ENCODE measurements around the gene ZNF496.
"Not testable (repeated sequence)": the region's sequence is repeated elsewhere in the genome, so short reads cannot be mapped to it uniquely, and the experiment has no call there.

ZNF496 gene

GRCh38 chr1:247368490-247369145 is 37.0 kb upstream of the ZNF496 start:
- no CpG with 5 or more reads among the region's 7 CpGs for WGBS (ENCODE audit: insufficient coverage, insufficient read length)
- H3K9me3 ChIP-seq (ENCODE audit: control insufficient read depth, insufficient read depth, low read length): peaks cover 1% of the 10 kb centered on the region
- no peaks in the 10 kb centered on the region for H3K36me3 ChIP-seq (ENCODE audit: control insufficient read depth, insufficient read depth, low read length)
- no peaks in the 10 kb centered on the region for H3K27me3 ChIP-seq (ENCODE audit: control insufficient read depth, insufficient read depth, low read length)
- H3K27ac ChIP-seq (ENCODE audit: low read length): no peak overlapping the region
- no peaks in the 10 kb centered on the region for H3K4me1 ChIP-seq (ENCODE audit: control insufficient read depth, insufficient read depth, low read length)
- H3K4me3 ChIP-seq (ENCODE audit: low read length): no peak overlapping the region
- no peak for DNase-seq (ENCODE audit: low read depth, low spot score)

GRCh38 chr1:247367786-247368422 is 36.2 kb upstream of the ZNF496 start:
- Histone ChIP-seq H3K27ac (ENCODE audit: low read length) (no peak overlapping the region), H3K4me3 (ENCODE audit: low read length) (no peak overlapping the region), H3K36me3 (ENCODE audit: control insufficient read depth, insufficient read depth, low read length) (no peaks in the 10 kb centered on the region), H3K9me3 (ENCODE audit: control insufficient read depth, insufficient read depth, low read length) (peaks cover 1% of the 10 kb centered on the region), H3K27me3 (ENCODE audit: control insufficient read depth, insufficient read depth, low read length) (no peaks in the 10 kb centered on the region), H3K4me1 (ENCODE audit: control insufficient read depth, insufficient read depth, low read length) (no peaks in the 10 kb centered on the region)
- no peak for DNase-seq (ENCODE audit: low read depth, low spot score)
- WGBS (ENCODE audit: insufficient coverage, insufficient read length): no CpG with 5 or more reads among the region's 6 CpGs

GRCh38 chr1:247366926-247367645 is 35.4 kb upstream of the ZNF496 start:
- no CpG with 5 or more reads among the region's 4 CpGs for WGBS (ENCODE audit: insufficient coverage, insufficient read length)
- Histone ChIP-seq H3K4me3 (ENCODE audit: low read length) (no peak overlapping the region), H3K4me1 (ENCODE audit: control insufficient read depth, insufficient read depth, low read length) (no peaks in the 10 kb centered on the region), H3K9me3 (ENCODE audit: control insufficient read depth, insufficient read depth, low read length) (peaks cover 1% of the 10 kb centered on the region), H3K27me3 (ENCODE audit: control insufficient read depth, insufficient read depth, low read length) (no peaks in the 10 kb centered on the region), H3K36me3 (ENCODE audit: control insufficient read depth, insufficient read depth, low read length) (no peaks in the 10 kb centered on the region), H3K27ac (ENCODE audit: low read length) (no peak overlapping the region)
- no peak for DNase-seq (ENCODE audit: low read depth, low spot score)

GRCh38 chr1:247366345-247366744 is 34.7 kb upstream of the ZNF496 start:
- not testable (repeated sequence) for H3K27me3 ChIP-seq (ENCODE audit: control insufficient read depth, insufficient read depth, low read length); H3K27ac ChIP-seq (ENCODE audit: low read length); H3K9me3 ChIP-seq (ENCODE audit: control insufficient read depth, insufficient read depth, low read length); H3K4me3 ChIP-seq (ENCODE audit: low read length); H3K4me1 ChIP-seq (ENCODE audit: control insufficient read depth, insufficient read depth, low read length); H3K36me3 ChIP-seq (ENCODE audit: control insufficient read depth, insufficient read depth, low read length); DNase-seq (ENCODE audit: low read depth, low spot score)
- WGBS (ENCODE audit: insufficient coverage, insufficient read length): no CpG with 5 or more reads among the region's 1 CpG

- no CpG with 5 or more reads among the region's 7 CpGs for WGBS (ENCODE audit: insufficient coverage, insufficient read length)
- Histone ChIP-seq H3K27me3 (ENCODE audit: control insufficient read depth, insufficient read depth, low read length) (no peaks in the 10 kb centered on the region), H3K36me3 (ENCODE audit: control insufficient read depth, insufficient read depth, low read length) (no peaks in the 10 kb centered on the region), H3K4me3 (ENCODE audit: low read length) (no peak overlapping the region), H3K9me3 (ENCODE audit: control insufficient read depth, insufficient read depth, low read length) (peaks cover 1% of the 10 kb centered on the region), H3K4me1 (ENCODE audit: control insufficient read depth, insufficient read depth, low read length) (no peaks in the 10 kb centered on the region), H3K27ac (ENCODE audit: low read length) (no peak overlapping the region)
- DNase-seq (ENCODE audit: low read depth, low spot score): no peak
Measured at GRCh38 chr1:247365023-247365422, 33.4 kb upstream of the ZNF496 start.

- WGBS (ENCODE audit: insufficient coverage, insufficient read length): no CpG with 5 or more reads among the region's 1 CpG
- DNase-seq (ENCODE audit: low read depth, low spot score); H3K36me3 ChIP-seq (ENCODE audit: control insufficient read depth, insufficient read depth, low read length); H3K27ac ChIP-seq (ENCODE audit: low read length); H3K4me1 ChIP-seq (ENCODE audit: control insufficient read depth, insufficient read depth, low read length); H3K9me3 ChIP-seq (ENCODE audit: control insufficient read depth, insufficient read depth, low read length); H3K4me3 ChIP-seq (ENCODE audit: low read length); H3K27me3 ChIP-seq (ENCODE audit: control insufficient read depth, insufficient read depth, low read length): not testable (repeated sequence)
Measured at GRCh38 chr1:247363000-247363399, 31.3 kb upstream of the ZNF496 start.

- Histone ChIP-seq H3K36me3 (ENCODE audit: control insufficient read depth, insufficient read depth, low read length) (no peaks in the 10 kb centered on the region), H3K27ac (ENCODE audit: low read length) (no peak overlapping the region), H3K4me3 (ENCODE audit: low read length) (no peak overlapping the region), H3K9me3 (ENCODE audit: control insufficient read depth, insufficient read depth, low read length) (peaks cover 1% of the 10 kb centered on the region), H3K27me3 (ENCODE audit: control insufficient read depth, insufficient read depth, low read length) (no peaks in the 10 kb centered on the region), H3K4me1 (ENCODE audit: control insufficient read depth, insufficient read depth, low read length) (no peaks in the 10 kb centered on the region)
- WGBS (ENCODE audit: insufficient coverage, insufficient read length): no CpG with 5 or more reads among the region's 5 CpGs
- no peak for DNase-seq (ENCODE audit: low read depth, low spot score)
Measured at GRCh38 chr1:247362153-247362552, 30.5 kb upstream of the ZNF496 start.

GRCh38 chr1:247360991-247361731 is 29.5 kb upstream of the ZNF496 start:
- H3K27ac ChIP-seq (ENCODE audit: low read length): no peak overlapping the region
- H3K36me3 ChIP-seq (ENCODE audit: control insufficient read depth, insufficient read depth, low read length): no peaks in the 10 kb centered on the region
- no peak overlapping the region for H3K4me3 ChIP-seq (ENCODE audit: low read length)
- DNase-seq (ENCODE audit: low read depth, low spot score): no peak
- no peaks in the 10 kb centered on the region for H3K4me1 ChIP-seq (ENCODE audit: control insufficient read depth, insufficient read depth, low read length)
- WGBS (ENCODE audit: insufficient coverage, insufficient read length): no CpG with 5 or more reads among the region's 11 CpGs
- no peaks in the 10 kb centered on the region for H3K27me3 ChIP-seq (ENCODE audit: control insufficient read depth, insufficient read depth, low read length)
- H3K9me3 ChIP-seq (ENCODE audit: control insufficient read depth, insufficient read depth, low read length): peaks cover 1% of the 10 kb centered on the region

- peaks cover 1% of the 10 kb centered on the region for H3K9me3 ChIP-seq (ENCODE audit: control insufficient read depth, insufficient read depth, low read length)
- no peaks in the 10 kb centered on the region for H3K27me3 ChIP-seq (ENCODE audit: control insufficient read depth, insufficient read depth, low read length)
- H3K36me3 ChIP-seq (ENCODE audit: control insufficient read depth, insufficient read depth, low read length): no peaks in the 10 kb centered on the region
- no peaks in the 10 kb centered on the region for H3K4me1 ChIP-seq (ENCODE audit: control insufficient read depth, insufficient read depth, low read length)
- WGBS (ENCODE audit: insufficient coverage, insufficient read length): 100% methylated on average over 2 of the region's 13 CpGs
- DNase-seq (ENCODE audit: low read depth, low spot score): no peak
- no peak overlapping the region for H3K4me3 ChIP-seq (ENCODE audit: low read length)
- no peak overlapping the region for H3K27ac ChIP-seq (ENCODE audit: low read length)
Measured at GRCh38 chr1:247360116-247360898, 28.6 kb upstream of the ZNF496 start.

- WGBS (ENCODE audit: insufficient coverage, insufficient read length): no CpG with 5 or more reads among the region's 6 CpGs
- H3K36me3 ChIP-seq (ENCODE audit: control insufficient read depth, insufficient read depth, low read length): no peaks in the 10 kb centered on the region
- H3K4me3 ChIP-seq (ENCODE audit: low read length): no peak overlapping the region
- no peaks in the 10 kb centered on the region for H3K27me3 ChIP-seq (ENCODE audit: control insufficient read depth, insufficient read depth, low read length)
- H3K27ac ChIP-seq (ENCODE audit: low read length): no peak overlapping the region
- DNase-seq (ENCODE audit: low read depth, low spot score): no peak
- no peaks in the 10 kb centered on the region; the same call in 1 of the 2 replicates for H3K9me3 ChIP-seq (ENCODE audit: control insufficient read depth, insufficient read depth, low read length)
- H3K4me1 ChIP-seq (ENCODE audit: control insufficient read depth, insufficient read depth, low read length): no peaks in the 10 kb centered on the region
Measured at GRCh38 chr1:247359559-247359958, 27.9 kb upstream of the ZNF496 start.

All from iPS DF 6.9 (cell line).